Tracheal epithelial cell (primary cell): ENCODE data around the gene ERCC1. TPM values are rescaled to one million over a fixed set of nuclear protein-coding genes. Genes with fewer than 3 reads are reported as not detected.

Source experiments
- total RNA-seq: library from RNA; depleted of rRNA; stranded (reverse); fragments of >200 nt; gene quantifications from 2 replicates; pipeline ENCODE4 v1.2.1, GENCODE V29; 2014

Gene ERCC1
- total RNA-seq, result 82.3 and 120 TPM in 2 replicates

DNA sequence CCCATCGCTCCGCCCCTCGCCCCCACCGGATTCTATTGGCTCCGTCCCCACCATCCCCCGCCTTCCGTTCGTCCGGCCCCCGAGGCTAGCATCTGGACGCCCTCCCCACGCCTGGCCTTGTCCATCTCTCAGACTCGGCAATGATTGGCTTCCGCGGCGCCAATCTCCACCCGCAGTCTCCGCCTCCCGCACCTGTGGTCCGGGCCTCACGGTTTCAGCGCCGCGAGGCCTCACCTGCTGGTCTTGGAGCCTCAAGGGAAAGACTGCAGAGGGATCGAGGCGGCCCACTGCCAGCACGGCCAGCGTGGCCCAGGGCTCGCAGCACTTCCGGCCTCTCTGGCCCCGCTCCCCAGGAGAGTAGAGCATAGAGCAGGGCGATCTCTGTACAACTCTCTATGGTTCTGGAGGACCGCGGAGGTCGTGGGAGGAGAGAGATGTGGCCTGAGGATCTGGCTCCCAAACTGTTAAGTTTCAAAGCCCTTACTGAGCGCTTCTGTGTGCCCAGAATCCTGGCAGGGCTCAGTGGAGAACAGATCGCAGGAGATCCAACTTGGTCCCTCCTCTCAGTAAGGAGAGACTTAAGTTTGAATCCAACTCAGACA lies at the start of gene ERCC1:
Gene ERCC1 (minus strand): TSS at position 329 of the 602 bp plus-strand sequence. CDS start 543 bp downstream, outside the sequence.

GRCh38 chr19:45467456-45468158 lies 43.9 kb upstream of the ERCC1 start, which contains the start of gene FOSB:
Gene FOSB (plus strand): TSS chr19:45467996. CDS start chr19:45468587, 591 bp downstream.

DNA sequence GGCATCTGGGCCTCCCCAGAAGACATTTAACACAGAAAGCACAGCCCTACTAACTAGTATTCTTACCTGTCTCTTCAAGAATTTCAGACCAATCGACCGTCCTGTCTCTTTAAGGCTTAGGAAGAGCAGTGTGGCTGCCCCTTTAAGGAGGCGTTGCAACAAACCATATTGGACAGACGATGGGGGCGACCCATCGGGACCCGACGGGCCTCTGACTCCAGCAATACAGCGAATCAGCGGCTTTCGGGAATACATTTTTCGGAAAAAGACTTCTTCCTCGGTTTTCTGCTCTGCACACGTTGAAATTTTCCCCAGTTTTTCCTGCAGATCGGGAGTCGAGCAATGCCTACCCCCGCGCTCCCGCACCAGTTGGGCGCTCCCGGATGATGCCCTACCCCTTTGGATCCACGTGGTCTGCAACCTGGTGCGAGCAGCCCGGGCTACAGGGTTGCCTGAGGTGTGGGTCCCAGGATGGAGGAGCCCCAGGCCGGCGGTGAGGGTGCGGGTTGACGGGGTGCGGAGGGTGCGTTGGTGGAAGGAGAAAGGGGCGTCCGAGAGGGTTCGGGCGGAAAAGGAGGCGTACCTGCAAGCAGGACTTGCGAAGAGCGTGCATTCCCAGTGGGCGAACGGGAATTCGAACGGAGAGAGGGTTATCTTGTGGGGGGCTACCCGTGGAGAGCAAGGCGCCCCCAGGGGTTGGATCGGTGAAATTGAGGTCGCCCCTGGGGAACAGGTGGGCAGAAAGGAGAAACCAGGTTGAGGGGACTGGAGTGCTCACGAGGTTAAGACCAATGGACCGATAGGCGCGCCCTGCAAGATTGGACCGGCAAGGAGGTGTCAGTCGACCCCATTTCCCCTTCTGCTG lies 17.3 kb downstream of the ERCC1 start, which contains the start of gene POLR1G:
Gene POLR1G (plus strand): TSS at position 419 of the 865 bp plus-strand sequence. CDS start 53 bp downstream, at position 472.

DNA sequence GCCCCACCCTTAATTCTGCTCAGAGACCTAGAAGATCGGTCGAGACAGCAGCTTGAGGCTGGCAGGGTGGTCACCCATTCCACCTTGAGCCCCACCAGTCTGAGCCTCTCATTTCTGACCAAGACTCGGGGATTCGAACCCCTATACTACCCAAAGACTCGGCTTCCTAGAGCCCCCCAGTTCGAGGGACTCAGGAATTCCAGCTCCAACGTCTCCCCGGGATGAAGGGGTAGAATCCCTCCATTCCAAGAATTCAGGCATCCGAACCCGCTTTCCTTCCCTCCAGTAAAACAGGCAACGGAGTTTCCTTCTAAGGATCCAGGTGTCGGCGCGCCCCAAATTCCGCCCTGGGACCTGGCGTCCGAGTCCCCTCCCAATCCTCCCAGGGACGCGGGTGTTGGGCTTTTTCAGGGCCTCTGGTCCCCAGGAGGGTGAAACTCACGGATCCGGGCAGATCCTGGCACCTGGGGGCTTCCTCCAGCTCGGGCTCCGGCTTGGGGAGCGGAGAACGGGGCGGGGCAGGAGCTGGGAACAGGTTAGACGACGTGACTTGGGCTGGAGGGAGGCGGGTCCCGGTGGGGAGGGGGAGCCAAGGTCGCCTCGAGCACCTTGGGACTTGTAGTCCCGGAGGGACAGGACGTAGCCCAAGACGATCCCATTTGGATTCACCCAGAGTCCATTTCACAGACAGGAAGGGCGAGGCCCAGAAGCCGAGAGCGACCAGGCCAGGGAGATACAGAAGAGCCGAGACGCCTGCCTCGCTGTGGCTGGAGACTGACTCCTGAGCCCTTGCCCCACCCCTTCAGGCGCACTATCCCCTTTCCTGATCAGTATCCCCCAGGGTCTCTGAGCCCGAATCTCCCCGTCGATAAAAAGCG lies 18.9 kb downstream of the ERCC1 start, which contains the start of gene PPP1R13L:
Gene PPP1R13L (minus strand): TSS at position 513 of the 878 bp plus-strand sequence. CDS start 6,751 bp downstream, outside the sequence.

DNA sequence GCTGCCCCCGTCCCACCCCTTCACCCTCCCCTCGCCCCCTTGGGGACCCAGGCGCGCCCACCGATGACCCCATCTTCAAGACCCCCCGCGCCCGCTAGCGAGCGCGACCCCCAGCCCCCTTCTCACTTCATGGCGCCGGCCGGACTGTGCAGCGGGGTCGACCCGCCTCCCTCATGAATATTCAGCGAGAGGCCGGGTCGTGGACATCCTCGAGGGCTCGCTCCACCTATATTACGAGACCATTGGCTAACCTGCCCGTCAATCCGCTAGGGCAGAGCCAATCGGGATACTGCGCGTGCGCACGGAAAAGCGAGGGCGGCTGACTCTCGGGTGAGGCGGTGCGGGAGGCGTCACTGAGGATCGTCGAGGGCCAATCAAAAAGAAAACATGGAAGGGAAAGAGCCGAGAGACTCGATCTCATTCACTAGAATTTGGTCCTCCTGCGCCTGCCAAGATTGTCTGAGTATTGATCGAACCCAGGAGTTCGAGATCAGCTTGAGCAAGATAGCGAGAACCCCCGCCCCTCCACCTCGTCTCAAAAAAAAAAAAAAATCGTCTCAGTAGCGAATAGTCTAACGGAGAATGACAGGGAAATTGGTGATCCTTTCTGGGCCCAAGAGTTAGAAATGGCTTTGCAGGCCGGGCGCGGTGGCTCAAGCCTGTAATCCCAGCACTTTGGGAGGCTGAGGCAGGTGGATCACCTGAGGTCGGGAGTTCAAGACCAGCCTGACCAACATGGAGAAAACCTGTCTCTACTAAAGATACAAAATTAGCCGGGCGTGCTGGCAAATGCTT lies 53.1 kb downstream of the ERCC1 start, which contains the start of gene ERCC2:
Gene ERCC2 (minus strand): TSS at position 164 of the 795 bp plus-strand sequence. CDS start 33 bp downstream, at position 131.

Other genes starting within 250 kb of the ERCC1 start
- gene TRAPPC6A, start 245.7 kb downstream of the ERCC1 start, total RNA-seq, result 17.7 and 21.4 TPM in 2 replicates
- 8.2 and 11.1 TPM in 2 replicates for gene BLOC1S3, start 245.1 kb downstream of the ERCC1 start, total RNA-seq
- 0.24 and 0.64 TPM in 2 replicates for gene EXOC3L2, start 178.5 kb downstream of the ERCC1 start, total RNA-seq
- gene MARK4, start 172.6 kb downstream of the ERCC1 start, total RNA-seq, result 10.0 and 12.8 TPM in 2 replicates
- not detected in 2 replicates for gene CKM, start 101.0 kb downstream of the ERCC1 start, total RNA-seq
- gene KLC3, start 83.2 kb downstream of the ERCC1 start, total RNA-seq, result 82.5 and 101 TPM in 2 replicates
- 6.0 and 10.1 TPM in 2 replicates for gene ERCC2, start 53.3 kb downstream of the ERCC1 start, total RNA-seq
- 20.5 and 21.3 TPM in 2 replicates for gene PPP1R13L, start 18.8 kb downstream of the ERCC1 start, total RNA-seq
- gene POLR1G, start 17.3 kb downstream of the ERCC1 start, total RNA-seq, result 23.9 and 25.2 TPM in 2 replicates
- gene FOSB, start 44.1 kb upstream of the ERCC1 start, total RNA-seq, result 11.1 and 15.4 TPM in 2 replicates
- gene RTN2, start 73.1 kb upstream of the ERCC1 start, total RNA-seq, result 3.6 and 10.6 TPM in 2 replicates
- gene PPM1N, start 74.5 kb upstream of the ERCC1 start, total RNA-seq, result 0.64 and 1.4 TPM in 2 replicates
- 97.2 and 161 TPM in 2 replicates for gene VASP, start 83.6 kb upstream of the ERCC1 start, total RNA-seq
- 4.8 and 5.1 TPM in 2 replicates for gene OPA3, start 160.9 kb upstream of the ERCC1 start, total RNA-seq
- not detected in 2 replicates for gene GPR4, start 178.3 kb upstream of the ERCC1 start, total RNA-seq
- gene EML2, start 215.5 kb upstream of the ERCC1 start, total RNA-seq, result 84.8 and 113 TPM in 2 replicates
- gene GIPR, start 244.3 kb upstream of the ERCC1 start, total RNA-seq, result 0.43 and 0.96 TPM in 2 replicates